Stimulated activated CD8-positive, alpha-beta memory T cell treated with anti-CD3 and anti-CD28 coated beads, Interleukin-4, amount 100 ng/mL, for 1 hour (primary cell): ENCODE data around the gene ZC3H13.

ENCODE experiments used
- DNase-seq, 2 donors: peaks; one replicate each; pipeline ENCODE4 v3.0.0-alpha.2; 2020; ENCODE audit warnings: low read depth in 2 of 2, low spot score in 1 of 2

Gene ZC3H13

DNA sequence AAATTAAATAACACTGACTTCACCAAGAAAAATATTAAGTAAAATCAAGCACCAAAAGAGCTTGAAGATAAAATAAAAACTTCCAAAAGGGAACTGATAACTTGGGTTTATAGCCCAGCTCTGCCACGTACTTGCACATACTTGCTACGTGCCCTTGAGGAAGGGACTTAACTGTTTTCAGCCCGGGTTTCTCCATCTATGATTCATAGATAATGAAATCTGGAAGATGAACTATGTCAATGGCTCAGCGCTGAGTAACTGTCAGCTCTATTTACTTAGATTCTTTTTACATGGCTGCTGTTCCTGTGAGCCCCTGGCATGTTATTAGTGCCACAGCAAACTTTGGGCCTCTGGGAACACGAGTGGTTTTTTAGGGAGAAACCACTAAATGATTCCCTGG, 9.6 kb upstream of the ZC3H13 start:
- no peak for DNase-seq

DNA sequence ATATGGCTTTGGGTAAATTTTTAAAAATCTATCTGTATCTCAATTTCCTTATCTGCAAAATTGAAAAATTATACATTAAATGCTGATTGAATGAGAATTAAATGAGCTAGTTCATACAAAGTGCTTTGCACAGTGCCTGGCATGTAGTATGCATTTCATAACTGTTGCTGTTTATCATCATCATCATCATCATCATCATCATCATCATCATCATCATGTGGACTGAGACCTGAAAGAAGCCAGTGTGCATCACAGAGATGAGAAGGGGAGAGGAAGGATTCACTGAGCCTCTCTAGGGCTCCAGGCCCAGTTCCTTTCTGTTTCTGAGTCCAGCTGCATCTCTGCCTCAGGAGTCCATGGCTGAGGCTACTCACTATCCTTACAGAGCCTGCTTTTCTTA, 6.9 kb upstream of the ZC3H13 start:
- DNase-seq: no peak

DNA sequence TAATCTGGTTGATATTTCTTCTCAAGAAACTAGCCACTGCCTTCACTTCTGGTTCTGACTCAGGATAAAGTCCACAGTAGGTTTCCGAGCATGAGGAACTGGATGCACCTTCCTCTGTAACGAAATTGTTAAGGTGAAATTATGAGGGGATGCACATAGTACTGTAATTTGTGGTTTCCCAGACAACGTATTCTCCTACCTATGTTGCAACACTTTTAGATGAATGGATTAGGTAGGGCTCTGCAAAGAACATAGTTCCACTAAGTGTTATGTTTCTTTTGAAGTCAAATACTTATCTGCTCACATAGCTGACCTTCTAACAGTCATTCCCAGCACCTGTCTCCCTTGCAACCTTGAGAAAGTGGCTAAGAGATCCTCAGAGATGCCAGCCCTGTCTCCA, 5.7 kb upstream of the ZC3H13 start:
- no peak for DNase-seq

DNA sequence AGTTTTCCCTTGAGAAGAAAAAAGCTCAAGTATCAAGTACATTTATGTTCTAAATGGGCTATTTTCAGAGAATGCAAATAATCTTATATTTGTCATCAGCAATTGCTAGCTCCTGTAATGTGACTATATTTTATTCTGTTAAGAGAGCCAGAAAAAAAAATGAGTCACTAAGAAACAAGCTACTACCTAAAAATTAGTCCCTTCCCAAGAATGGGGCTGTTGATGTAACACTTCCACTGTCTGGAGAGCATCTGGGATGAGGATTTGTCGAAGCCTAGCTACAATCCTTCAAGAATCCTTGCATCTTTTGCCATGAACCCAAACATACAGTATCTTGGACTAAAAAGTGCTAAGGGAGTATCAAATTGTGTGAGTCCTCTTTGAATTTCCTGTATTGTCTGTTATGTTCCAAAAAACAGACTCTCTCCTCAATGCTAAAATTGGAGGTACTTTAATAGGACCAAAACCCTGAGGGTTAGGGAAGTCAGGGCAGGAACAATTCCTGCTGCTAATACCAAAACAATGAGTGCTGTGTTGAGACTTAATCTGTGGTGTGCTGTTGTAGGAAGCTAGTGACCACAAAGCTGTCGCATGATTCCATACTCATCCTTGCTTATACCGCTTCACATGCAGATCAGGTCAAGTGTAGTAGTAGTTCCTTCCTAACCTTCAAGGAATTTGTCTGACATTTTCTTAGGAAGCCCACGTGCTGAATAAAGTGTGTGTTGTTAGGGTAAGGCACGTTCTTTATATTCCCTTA, 4.9 kb upstream of the ZC3H13 start:
- DNase-seq: no peak

DNA sequence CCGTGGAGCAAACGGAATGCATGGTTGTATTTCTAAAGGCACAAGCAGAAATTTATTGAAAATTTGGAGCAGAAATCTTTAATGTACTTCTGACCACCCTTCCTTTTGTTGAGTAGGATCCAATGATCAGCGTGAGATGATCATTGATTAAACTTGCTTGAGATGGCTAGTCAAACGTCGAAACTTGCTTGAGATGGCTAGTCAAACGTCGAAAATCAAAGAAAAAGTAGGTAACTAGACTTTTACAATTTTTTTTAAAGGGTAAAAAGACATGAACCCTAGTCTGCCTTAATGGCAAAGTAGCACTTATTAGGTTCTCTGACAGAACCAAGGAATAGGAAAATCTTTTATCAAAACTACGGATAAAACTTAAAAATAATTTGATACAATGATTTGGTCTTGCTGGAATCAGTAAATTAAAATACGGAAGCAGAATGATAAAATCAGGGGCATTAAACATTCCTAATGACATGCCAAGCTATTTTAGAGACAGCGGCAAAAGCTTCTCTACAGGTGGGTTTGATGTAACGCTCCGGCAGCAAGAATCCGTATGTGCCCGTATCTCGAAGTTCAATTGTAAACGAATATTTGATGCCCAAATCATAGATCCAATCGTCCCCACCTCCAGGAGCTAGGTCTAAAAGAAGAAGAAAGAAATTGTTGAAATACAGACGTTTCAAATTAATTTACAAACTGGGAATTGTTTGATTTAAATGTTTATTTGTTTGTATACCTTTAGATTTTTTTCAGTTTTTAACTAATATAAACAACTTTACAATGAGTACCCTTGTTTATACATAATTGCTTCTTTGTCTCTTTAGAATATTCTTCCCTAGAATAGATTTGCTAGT, 841 bp upstream of the ZC3H13 start:
- no peak for DNase-seq

DNA sequence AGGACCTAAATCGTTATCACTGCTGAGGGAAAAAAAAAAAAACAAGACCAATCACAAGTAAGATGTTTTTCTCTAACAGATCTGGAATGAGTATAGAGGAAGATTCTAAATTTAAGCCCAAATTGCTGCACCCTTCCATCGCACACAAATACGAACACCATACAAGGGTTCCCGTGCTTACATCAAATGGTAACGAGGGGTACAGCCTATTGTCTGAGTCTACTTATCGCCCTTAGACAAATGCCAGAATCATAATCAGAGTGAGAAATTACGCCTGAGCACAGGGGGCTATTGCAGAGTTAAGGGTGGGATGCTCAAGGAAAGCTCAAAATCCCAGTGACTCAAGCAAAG, 603 bp downstream of the ZC3H13 start:
- no peak for DNase-seq

DNA sequence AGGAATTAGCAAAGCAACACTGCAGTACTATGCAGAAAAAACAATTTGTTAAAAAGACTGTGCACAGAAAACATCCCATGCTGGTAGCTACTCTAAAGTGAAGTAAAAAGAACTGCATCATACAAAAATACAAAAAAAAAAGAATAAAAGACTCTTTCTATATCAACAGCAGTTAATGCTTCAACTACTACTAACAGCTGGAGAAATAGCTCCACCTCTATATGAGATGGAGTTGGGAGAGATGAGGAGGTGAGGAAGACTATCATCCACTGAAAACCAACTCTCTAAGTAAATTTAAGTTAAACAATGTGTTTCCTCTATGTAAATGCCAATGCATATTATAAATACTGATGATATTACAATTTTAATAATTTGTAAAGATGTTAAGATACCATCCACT, 1.8 kb downstream of the ZC3H13 start:
- no peak for DNase-seq

DNA sequence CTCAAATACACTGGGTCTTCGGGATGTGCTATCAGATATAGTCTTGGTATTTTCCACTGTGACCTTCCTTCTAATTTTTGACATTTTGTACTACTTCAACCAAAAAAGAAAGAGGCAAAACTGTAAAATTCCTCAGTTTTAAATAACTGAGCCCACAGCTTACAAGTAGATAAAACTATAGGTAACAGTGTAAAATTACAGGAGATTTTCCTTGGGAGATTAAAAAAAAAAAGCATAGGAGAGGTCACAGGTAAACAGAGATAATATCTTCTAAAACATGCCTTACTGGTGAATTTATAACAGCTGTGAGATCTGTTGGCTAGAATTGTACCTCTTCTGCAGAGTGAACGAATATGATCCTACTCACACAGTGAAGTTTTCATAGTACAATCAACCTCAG, 7.1 kb downstream of the ZC3H13 start:
- DNase-seq: no peak

DNA sequence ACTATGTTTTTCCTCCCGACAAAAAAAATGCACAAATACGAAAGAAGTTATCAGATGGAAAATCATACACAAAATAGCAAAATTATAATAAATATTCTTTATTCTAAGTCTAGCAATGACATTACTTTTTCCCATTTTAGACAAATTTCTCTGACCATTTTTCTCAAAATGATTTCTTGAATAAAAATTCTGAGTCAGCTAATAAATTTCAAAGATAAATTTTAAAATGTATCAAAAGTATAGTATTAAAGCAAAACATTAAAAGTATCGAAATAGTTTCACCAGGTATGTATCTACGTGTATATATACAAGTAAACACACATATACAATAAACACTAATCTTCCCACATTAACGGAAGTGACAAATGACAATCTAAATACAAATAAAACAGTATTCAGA, 8.9 kb downstream of the ZC3H13 start:
- DNase-seq: no peak

DNA sequence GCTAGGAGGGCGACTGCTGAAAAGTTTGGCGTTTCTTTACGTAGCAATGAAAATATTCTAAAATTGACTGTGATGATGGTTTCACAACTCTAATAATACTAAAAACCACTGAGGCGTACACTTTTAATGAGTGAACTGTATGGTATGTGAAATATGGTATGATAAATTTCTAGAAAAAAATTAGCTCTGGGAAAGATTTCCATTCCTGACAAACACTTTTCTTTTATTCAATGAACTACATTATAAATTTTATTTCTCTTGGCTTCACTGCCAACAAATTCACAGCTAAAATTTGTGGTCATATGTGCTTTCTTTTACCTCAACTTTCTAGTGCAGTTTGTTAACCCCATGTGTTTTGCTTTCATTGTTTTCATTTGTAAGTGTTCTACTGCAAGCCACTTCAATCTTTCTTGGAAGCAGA, 11.1 kb downstream of the ZC3H13 start:
- DNase-seq: no peak

DNA sequence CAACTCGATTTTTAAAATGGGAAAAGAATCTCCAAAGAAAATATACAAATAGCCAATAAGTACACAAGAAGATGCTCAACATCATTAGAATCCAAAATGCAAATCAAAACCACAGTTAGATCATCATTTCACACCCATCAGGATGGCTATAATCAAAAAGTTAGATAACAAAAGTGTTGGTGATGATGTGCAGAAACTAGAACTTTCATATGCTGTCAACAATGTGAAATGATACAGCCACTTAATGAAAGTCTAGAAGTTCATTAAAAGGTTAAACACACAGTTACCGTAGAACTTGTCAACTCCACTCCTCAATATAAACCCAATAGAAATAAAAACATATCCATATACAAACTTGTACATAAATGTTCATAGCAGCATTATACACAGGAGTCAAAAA, 11.8 kb downstream of the ZC3H13 start:
- no peak for DNase-seq

DNA sequence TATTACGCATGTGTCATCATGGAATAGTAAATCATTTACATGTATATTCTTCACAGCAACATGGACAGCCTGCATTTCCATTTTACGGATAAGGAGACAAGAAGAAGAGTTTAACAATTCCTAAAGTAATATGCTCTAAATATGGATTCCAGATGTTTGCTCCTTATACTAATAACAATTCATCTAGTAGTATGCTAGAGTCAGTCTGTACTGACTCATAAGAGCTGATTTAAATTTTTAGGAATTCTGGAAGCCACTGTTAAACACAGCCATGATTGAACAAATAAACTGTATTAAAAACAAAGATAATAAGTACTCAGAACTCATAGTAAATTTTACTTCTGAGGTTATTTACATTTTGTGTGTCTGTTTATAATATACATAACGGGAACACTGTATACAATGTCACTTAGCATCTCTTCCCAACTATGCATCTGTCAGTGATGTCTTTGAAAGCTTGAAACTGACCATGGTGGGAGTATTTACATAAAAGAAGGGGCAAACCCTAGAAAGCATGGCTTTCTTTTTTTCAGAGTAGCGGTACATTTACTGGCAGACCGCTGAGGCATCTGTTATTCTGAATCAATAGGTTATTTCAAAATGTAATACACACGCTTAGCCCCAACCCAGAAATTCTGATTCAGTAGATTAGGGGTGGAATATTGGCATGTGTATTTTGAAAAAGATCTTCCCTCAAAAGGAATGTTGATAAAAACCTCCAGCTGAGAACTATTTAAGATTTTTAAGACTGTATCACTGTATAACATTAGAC, 12.9 kb downstream of the ZC3H13 start:
- DNase-seq: no peak

DNA sequence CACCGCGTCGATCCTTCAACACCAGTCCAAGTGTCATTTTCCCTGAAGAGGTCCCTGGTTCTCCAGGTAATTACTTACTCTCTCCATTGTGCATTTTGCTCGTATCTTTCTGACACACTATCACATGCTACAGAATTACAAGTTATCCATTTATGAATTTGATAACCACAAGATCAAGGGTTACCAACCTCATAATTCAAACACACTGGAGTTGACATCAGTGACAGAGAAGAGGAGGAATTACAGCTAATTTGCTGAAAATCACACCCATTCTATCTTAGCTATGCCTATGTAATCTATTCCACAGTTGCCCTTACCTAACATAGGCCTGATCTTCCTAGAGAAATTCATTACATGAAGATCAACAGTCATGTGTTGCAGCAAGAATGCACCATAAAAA, 14.2 kb downstream of the ZC3H13 start:
- no peak for DNase-seq

DNA sequence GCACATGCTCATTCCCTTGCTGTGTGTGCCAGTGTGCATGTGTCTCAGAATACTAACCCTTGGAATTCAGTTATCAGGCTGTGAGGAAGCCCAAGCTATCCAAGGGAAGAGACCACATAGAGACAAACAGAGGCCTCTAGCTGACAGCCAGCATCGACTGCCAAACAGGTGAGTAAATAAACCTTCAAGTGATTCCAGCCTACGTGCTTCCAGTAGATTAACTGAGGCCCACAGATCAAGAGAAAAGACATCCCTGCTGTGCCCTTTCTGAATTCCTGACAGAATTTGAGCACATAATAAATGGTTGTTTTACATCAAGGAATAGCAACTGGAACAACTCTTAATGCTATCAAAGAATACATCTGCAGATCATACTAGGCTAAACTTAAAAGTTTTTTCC, 17.5 kb downstream of the ZC3H13 start:
- DNase-seq: no peak

DNA sequence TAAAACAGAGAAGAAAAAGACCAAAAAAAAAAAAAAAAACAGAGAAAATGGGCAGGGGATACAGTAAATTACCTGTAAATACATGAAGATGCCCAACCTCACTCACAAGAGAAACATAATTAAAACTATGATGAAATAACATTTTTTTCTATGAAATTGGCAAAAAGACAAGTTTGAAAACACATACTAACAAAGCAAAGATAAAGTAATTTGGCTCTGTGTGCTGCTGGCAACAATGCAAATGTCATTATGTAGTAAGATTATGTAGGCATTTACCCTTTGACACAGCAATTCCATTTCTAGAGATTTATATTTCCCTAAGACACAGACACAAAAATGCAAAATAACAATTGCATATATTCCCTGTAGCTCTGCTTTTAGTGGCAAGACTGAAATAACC, 20.2 kb downstream of the ZC3H13 start:
- DNase-seq: no peak

DNA sequence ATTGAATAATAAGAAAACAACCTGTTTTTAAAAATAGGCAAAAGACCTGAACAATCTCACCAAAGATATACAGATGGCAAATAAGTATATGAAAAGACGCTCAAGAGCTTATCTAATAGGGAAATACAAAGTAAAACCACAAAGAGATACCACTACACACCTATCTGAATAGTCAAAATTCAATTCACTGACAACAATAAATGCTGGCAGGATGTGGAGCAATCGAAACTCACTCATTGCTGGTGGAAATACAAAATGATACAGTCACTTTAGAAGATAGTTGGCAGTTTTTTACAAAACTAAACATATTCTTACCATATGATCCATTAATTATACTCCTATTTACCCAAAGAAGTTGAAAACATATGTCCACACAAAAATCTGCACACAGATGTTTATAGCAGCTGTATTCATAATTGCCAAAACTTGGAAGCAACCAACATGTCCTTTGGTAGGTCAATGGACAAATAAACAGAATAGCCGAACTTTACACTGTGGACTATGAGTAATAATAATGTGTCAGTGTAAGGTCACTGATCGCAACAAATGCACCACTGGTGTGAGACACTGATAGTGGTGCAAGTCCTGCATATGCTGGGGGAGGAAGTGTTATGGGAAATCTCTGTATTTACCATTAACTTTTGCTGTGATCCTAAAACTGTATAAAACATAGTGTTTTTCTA, 20.8 kb downstream of the ZC3H13 start:
- no peak for DNase-seq

DNA sequence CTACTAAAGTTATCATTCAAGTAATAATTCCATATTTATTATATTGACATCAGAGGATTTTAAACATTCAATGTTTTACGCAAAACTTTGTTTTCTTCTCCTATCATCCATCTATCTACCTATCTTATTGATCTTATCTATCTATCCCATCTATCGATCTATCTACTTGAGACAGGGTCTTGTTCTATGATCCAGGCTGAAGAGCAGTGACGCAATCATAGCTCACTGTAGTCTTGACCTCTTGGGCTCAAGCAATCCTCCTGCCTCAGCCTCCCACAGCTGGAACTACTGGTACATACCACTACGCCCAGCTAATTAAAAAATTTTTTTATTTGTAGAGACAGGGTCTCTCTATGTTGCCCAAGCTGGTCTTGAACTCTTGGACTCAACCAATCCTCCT, 27.4 kb downstream of the ZC3H13 start:
- DNase-seq: no peak

DNA sequence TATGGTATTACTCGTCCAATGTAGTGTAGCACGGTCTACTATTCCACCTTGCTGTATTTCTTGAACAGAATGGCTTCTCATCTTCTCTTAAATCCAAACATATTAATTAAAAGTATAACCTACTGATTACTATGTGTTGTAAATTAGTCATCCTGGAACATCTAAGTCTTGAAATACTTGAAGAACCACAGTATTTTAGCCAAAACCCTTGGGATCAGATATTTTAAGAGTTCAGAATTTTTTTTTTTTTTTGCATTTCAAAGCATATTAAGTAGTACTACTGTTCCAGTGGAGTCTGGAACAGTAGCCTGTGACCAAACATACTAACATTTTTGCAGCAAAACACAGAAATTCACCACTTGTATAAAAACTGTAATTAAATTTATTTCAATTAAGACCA, 30.1 kb downstream of the ZC3H13 start:
- DNase-seq: no peak

DNA sequence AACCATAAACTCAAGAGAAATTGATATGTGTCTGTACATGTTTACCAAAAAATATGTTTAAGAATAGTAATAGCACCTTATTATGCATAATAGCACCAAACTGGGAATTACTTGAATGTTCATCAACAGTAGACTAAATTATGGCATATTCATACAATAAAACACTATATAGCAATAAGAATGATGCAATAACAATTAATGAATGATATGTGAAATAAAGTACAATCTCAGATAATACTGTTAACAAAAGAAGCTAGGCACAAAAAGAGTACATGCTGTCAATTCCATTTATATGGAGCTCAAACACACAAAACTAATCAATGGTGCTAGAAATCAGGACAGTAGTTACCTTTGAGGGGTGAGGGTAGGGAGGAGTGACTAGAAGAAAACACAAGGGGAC, 36.3 kb downstream of the ZC3H13 start:
- DNase-seq: no peak

DNA sequence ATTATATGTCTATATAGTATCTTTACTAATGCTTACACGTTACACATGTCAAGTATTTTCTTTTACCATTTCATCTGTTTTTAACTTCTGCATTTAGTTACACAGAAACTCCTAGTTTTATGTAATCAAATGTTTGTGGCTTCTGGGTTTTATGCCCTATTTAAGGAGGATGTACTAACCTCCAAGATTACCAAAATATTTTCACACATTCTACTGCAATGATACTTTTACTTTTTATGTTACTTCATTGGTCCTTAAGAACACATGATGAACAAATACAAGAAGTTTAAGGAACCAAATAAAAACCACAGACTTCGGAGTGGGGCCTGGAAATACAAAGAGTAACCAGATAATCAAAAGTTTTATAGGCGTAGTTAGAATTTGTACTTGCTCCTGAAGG, 37.2 kb downstream of the ZC3H13 start:
- DNase-seq: no peak

DNA sequence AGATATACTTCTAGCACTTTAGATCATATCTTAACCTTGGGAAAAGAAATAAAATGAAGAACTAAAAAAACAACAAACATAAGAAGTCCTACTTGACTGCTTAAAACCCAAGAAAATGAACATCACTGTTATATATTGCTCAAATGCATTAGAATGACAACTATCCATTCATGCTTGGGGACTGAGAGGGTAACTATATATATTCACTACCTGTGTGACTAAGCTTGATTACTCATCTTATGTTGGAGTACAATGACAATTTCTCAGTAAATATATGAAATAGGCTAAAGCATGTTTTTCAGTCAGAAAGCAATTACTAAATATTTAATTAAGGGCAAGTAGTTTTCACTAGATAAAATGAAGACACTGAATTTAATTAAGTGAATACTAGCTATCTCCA, 40.1 kb downstream of the ZC3H13 start:
- no peak for DNase-seq
